ENCODE results near the gene TPRA1.

The TPRA1 gene

DNA sequence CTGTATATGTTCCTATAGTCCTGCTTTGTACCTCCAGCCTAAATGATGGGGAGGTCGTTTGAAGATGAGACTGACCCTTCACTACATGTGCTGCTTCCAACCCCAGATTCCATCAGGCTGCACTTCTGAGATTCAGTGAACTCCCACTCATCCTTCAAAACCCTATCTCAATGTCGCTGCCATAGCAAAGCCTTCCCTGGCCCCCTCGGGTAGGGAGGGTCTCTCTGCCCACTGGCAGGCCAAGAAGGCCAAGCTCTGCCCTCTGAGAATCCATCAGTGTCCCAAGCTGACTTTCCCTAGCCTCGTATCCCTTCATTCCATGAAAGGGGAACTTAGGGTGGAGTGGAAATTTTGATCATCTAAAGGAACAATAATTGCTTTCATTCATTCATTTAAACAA, 35.4 kb downstream of the TPRA1 start:
- no peak for DNase-seq

DNA sequence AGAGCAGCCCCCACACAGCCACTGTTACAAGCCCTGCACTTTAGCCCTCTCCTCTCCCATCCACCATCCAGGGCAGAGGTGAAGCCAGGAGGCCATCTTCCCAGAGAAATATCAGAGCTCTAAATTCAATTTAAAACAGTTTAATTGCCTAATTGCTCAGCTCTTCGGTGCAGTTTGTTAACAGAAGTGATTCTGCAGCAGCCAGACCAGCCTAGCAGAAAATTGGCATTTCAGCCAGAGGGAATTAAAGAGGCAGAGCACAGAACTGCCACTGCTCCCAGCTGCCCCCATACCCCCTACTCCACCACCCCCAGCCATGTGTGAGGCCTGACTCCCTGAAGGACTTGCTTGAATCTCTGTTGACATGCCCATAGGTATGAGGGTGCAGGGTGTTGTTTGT, 38.5 kb downstream of the TPRA1 start:
- no peak for DNase-seq

DNA sequence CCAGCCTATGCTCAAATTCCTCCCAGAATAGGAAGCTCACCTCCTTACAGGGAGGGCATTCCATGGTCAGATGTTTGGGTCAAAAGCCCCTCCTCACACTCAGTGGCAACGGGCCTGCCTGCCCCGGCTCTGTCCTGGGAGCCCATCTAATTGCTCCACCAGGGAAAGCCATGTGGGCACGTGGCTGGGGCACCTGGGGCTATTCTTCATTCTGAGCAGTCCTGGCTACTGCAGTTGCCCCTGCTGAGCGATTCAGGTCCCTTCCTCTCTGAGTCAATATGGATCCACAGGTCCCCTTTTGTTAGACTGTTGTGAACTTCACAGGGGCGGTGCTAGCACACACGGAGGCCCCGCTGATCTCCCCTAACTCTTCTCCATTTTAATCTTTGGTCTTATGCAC, 39.4 kb downstream of the TPRA1 start:
- no peak for DNase-seq

DNA sequence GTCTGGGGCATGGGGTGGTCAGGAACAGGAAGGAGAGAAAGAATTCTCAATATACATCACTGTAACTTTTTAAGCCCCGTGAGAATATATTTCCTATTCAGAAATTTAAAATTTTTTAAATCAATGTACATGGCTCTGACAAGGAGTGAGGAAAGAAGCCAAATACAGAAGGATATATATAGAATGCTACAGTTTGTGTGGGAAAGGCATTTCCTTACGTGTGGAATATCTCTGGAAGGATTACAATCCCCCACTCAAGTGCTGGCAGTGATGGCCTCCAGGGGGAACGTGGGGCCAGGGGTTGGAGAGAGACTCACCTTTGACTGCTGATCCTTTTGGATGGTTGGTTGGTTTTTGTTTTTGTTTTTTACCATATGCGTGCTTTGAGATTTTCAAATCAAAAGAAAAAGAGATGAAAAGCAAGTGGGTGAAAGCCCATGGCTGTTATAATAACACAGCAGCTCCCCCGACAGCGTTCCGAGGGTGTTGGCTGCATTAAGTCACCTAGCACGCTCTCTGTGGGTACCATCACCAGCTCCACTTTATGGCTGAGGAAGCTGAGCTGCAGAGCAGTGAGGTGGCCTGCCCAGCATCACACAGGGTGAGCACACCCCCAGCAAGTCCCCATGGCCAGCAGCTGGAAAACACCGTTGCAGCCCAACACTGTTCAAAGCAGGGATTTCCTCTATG, 39.9 kb downstream of the TPRA1 start:
- DNase-seq = no peak

DNA sequence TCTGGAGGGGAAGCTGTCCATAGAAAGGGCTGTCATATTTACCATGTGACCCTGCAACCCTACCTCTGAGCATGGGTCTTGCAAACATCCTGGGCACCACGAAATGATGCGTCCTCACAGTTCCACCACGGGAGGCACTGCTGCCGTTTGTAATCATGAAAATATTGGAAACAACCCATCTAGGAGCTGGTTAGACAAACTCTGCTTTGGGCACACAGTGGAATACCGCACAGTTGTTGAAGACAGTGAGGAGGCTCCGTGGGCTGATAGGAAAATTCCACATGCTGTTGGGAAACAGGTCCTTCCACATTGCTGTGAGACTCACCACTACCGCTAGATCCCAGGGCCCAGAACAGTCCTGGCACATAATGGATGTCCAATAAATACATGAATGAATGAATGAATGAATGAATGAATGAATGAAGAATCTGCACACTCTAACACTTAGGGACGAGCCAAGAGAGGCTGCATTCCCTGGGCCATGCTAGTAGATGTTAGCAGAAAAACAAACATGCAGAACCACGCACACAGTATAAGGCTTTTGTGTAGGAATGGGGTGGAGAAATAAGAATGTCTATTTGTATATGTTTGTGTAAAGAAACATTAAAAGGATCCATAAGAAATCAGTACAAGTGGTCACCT, 40.6 kb downstream of the TPRA1 start:
- DNase-seq = no peak

DNA sequence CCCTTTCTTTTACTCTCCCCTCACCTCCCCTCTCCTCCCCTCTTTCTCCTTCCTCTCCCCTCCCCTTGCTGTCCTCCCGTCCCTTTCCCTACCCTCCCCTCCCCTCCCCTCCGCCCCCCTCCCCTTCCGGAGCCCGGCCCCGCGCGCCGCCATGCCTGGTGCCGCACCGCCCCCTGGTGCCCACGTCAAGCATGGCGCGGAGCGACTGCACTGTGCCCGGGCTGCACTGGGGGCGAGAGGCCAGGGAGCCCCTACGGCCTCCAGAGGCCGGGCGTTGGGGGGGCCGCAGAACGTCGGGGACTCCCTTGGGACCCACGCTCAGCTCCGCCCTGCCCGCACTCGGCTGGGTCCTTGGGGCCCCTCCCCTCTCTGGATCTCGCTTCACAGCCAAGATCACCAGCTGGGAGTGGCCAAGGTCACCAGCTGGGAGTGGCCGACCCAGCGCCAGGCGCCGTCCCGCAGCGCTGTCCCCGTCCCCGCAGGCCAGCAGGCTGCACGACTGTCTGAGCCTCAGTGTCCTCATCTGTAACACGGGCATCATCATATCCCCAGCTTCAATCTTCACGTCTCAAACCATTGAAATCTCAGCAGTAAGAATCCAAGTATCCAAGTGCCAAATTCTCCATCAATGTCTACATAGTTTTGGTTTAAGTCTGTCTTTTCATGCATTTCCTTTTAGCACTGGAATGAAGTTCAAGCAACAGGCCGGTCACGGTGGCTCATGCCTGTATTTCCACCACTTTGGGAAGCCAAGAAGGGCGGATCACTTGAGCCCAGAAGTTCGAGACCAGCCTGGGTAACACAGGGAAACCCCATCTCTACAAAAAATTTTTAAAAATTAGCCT, 42.5 kb downstream of the TPRA1 start:
- peak; percentile 62 for DNase-seq

DNA sequence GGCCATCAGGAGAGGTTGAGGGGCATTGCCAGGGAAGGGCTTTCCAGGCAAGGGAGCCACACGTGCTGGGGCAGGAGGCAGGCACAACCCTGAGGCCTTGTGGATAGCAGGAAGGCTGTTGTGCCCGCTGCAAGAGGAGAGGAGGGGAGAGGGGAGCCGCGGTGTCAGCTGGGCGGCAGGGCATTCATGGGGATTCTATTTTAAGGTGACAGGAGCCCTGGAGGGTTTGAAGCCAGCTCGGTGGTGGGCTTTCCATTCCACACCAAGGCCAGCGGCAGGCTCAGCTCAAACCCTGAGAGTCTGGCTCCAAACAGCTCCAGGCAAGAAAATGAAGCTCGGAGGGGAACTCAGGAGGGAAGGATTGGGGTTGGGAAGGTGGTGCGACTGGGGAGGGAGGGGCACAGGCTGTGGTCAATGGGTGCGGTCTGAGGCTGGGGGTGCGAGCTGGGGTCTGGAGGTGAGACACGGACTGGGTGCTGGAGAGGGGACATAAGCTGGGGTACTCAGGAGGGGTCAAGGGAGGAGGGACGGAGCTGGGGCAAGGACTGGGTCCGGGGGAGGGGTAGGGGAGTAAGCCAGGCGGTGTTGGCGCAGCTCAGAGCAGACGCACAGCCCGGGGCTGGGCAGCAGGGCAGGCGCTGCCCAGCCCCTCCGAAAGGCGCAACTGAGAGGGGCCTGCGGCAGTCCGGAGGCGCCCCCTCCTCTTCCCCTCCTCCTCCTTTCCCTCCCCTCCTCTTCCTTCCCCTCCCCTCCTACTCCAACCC, 43.4 kb downstream of the TPRA1 start:
- no peak for DNase-seq

DNA sequence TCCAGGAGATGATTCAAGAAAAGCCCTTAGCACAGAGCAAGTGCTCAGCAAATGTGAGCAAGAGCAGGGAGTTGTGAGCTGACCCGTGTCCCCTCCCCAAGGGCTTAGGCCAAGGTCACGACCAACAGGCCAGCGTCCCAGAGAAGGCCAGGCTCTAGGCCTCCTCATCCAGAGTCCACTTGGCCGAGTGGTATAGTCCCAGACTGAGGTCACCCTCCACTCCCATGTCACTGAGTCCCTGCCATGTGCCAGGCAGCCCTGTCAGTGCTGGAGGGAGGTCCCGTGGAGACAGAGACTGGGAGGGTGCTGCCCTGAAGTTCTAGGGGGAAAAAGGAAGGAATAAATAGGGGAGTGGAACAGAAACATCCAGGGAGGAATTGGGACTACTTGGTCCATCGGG, 44.0 kb downstream of the TPRA1 start:
- no peak for DNase-seq

DNA sequence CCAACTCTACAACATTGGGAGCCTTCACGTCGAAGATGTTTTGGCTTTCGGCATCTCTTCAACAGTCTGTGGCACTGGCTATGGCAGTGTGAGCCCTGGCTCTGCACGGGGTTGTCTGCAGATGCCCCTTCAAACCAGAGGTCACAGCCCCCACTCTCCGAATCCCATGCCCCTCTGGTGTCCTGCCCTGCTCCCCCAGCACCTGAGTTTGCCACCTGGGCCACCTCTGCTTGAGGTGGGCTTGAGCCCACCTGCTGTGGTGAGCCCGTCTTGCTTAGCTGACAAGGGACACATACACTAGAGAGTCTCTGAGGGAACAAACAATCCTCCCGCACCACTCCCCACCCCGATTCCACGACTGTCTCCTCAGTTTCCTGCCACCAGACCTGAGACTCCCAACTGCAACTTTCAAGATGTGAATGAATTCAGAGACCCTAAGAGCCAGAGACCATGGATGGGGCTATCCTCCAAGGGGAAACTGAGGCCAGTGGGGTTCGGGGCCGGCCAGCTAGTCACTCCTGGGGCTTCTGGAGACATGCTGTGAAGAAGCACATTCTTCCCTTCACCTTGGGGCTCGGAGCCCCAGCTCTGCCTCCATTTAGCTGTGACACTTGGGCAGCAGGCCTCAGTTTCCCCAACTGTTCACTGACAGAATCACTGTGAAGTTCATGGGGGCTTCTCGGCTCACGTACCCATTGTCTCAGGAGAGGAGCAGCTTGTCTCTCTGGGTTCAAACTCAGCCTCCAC, 44.6 kb downstream of the TPRA1 start:
- no peak for DNase-seq

DNA sequence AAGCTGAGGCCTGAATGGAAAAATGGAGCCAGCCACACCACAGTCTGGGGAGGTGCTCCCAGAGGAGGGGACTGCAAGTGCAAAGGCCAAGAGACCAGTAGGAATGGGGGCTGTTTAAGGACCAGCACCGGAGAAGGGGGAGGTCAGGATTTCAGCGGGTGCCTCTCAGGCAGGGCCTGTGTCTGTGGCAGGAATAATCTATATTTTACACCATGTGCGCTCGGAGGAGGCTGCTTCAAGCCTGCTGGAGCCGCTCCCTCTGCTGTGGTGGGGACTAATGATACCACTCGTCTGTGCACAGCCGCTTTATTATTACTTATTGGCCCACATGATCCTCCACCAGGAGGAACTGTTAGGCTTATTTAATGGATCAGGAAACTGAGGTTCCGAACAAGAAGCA, 45.3 kb downstream of the TPRA1 start:
- DNase-seq = no peak

DNA sequence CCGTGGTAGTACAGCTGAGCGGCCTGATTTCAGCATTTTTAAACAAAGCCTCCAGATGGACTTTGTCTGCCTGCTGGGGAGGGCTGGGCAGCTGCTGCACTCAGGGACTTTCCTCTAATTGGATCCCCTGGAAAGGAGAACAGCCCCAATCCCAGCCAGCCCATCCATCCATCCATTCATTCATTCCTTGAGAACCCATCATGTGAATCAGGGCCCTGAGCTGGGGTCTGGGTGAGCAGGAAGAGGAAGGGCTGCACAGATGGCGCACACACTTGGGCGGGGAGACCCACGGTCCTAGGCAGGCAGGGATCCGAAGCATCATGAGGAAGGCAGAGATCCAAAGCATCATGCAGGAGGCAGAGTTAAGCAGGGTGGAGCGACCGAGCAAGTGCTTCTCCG, 45.7 kb downstream of the TPRA1 start:
- no peak for DNase-seq

DNA sequence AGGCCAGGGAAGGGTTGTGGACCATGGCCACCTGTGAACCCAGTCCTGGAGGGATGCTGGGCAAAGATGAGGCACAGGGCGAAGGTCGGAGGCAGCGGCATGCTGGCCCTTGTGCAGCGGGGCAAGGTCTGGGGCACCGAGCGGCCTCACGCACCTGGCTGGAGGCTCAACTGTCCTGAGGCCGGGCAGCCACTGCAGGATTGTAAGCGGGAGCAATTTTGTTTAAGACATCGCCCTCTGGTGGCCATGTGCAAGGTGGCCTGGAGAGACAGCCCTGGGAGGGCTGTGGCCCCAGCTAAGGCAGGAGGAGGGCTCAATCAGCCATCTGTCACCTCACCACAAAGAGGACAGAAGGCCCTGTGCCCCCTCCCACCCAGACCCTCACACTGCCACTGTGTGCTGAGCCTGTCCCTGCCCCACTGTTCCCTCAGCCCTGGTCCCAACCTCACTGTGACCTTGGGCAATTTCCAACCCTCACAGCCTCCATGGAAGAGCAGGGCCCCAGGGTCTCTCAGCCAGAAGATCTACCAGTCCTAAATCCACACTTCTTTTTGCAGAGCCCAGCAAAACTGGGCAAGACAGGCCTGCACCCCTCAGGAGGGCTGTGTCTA, 46.2 kb downstream of the TPRA1 start:
- DNase-seq = peak; percentile 43

DNA sequence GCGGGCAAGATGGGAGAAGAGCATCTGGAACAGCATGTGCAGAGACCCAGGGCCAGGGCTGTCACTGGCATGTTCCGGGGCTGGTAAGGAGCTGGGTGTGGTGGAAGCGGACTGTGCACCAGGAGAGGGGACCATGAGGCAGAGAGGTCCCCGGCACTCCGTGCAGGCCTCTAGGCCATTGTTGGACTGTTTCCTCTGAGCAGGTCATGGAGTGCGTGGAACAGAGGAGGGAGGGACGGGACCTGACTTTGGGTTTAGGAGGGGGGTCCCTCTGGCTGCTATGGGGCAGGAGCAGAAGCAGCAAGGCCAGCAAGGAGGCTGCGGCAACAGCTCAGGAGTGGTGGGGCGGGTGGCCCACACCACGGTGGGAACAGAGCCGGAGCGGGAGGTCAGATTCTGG, 47.1 kb downstream of the TPRA1 start:
- no peak for DNase-seq

DNA sequence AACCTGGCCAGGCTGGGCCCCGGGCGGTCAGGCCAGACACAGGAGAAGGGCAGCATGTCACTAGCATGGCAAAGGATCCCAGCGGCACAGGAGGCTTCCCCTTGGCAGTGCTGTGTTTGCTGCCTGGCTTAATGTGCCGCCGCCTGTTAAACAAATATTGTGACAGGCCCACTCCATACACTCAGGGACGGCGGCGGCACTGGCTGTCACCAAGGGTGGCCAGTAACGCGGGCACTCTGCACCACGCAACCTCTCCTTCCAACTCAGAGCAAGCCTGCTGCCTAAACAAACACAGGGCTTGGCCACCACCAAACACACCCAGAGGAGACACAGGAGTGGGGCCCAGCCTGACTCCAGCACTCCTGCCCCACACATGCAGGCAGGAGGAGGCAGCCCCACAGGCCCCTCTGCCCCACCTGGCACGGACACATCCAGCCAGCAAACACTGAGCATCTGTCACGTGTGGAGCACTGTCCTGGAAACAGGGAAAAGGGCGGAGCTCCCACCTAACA, 48.0 kb downstream of the TPRA1 start:
- no peak for DNase-seq

DNA sequence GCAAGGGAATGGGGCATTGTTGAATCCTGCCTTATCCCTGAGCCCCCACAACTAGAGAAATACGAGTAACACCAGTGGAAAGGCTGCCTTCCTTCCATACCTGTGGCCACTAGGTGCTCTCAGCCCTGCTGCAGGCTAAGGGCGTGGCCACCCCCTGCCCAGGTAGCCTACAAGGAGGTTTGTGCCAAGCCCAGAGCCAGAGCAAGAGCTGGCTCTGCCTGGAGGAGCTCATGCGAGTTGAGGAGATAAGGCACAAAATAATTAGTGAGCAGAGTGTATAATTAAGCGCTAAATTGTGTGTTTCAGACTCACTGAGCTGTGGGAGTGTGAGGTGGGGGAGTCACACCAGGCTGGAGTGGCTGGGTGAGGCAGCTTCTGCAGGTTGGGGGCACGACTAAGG, 49.2 kb downstream of the TPRA1 start:
- DNase-seq = no peak

DNA sequence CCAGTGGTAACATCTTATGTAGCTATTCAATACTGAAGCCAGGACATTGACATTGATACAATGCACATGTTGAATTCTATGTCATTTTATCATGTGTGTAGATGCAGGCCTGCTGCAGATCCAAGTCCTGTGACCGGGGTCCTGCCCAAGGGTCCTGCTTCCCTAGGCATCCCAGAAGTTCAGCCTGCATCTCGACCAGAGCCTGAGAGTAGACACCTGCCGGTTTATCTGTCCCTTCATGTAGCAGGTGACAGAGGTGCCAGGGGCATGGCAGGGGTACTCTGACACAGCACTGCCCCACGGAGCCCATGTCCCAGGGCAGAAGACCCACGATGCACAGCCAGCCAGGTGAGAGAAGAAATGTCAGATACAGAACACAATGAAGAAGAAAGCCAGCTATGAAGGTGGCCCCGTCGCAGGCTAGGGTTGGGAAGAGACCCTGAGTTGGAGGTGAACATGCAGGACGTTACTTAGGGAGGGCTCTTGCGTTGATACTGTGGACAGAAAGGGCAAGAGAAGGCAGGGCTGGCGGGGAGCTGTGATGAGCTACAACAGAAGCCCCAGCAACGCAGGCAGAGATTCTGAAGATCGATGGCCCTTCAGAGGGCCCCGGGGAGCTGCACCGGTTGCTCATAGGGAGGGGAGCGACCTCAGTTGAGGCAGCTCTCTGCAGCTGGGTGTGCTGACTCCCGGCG, 51.0 kb downstream of the TPRA1 start:
- no peak for DNase-seq

DNA sequence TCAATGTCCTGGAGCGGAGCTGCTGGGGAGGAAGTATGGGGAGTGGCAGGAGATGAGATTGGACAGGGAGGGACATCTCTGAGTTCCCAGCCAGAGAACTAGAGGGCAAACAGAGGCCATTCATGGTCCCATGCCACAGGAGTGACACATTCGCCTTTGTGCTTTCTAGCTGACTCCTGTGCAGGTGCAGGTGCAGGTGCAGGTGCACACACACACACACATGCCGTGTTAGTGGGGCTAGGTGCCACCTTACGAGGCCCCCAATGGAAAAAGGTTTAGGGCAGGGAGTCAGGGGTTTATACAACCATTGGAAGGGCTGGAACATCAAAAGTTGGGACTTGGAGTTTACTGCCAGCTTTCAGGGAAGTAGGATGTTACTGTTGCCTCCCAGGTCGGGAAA, 52.0 kb downstream of the TPRA1 start:
- DNase-seq = no peak

DNA sequence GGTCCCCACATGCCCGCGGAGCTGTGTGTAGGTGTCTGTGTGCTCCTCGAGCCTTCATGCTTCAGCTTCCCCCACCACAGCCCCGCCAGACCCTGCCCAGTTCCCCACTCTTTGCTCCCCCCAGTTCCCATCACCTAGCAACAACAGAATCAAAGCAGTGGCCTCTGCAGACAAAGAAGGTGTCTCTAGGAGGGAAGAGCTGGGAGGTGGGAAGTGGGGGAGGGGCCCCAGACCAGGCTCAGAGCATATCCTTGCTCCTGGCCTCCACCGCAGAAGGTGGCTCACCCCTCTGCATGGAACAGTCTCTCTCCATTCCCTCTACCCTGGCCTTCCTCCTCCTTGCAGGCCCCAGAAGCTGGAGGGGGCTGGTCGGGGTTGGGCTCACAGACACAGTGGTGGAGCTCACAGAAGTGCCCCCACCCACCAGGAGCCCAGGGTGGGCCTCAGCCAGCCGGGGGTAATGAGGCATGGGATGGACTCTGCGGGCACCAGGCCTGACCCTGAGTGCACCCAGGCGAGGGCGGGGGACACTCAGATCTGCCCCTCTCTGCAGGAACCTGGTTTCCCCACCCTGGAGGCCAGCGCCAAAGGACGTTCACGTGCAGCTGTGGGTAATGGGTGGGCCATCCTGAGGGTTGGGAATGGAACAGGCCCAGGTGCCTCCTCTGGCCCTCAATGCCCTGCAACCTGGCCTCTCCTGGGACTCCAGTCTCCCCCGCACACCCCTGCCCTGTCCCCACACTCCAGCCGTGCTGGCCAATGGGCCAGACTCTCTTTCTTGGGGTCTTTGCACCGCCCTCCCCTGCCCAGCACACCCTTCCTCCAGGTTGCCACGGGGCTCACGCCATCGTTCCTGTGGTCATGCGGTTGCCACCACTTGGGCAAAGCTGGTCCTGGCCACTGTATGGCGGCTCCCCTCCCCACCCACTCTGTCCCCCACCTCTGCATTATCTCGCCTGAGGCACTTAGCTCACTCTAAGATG, 53.4 kb downstream of the TPRA1 start:
- no peak for DNase-seq

DNA sequence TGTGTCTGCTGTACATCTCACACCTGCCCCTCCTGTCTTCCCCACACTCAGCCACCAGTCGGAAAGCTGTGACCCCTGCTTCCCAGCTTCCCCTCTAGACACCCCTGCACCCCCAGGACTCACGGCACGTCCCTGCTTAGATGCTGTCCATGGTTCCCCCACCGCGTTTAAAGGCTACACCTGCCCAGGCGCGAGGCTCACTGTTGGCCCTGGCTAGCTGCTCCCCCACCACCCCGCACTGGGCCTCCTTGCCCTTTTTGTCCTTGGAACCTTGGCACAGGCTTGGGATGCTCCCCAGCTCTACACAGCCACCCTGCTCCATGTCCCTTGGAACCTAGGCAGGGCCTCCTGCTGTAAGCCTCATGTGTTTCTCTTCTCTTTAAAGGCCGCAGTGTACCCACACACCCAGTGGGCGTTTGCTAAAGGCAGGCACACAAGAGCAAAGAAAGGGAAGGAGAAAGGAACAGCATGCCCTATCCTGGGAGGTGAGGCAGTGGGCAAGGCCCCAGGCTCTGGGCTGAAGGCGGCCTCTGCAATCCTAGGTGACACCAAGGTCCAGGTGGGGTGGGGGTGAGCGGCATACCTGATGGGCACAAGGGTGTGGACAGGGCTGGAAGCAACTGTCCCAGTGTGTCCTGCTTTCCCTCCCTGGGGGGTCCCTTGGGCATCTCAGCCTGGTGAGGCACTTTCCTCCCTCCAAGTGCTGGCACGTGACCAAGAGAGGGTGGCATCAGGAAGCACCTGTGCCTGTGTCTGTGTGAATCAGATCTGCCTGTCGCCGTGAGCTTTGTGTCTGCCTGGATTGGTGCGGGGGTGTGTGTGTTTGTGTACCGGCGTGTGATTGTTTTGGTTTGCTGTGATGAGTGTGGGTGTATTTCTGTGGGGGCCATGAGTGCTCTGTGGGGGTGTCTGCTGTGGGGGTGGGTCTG, 54.4 kb downstream of the TPRA1 start:
- no peak for DNase-seq
